AG10803 (cell line): ENCODE data around the gene CKMT2.

Experiments used
- DNase-seq: peaks from one replicate; pipeline ENCODE4 v3.0.0; 2010; ENCODE audit warnings: low read depth
- H3K4me3 ChIP-seq: 2 replicates; pipeline ENCODE4 v1.5.1; 2011; ENCODE audit warnings: mild to moderate bottlenecking, low read length, control low read depth
- CTCF ChIP-seq: conservative IDR thresholded peaks from 2 replicates; pipeline ENCODE4 v1.5.1; 2011; ENCODE audit warnings: mild to moderate bottlenecking, low read length, control low read depth, inconsistent platforms

The CKMT2 gene

GRCh38 chr5:81233080-81233634 is at the start of gene CKMT2:
Gene CKMT2 (plus strand): TSS chr5:81233322. CDS start chr5:81251133, 17,811 bp downstream.
- H3K4me3 ChIP-seq, result peak within 1 kb of the TSS; percentile 22
- DNase-seq, result peak; percentile 23
- TF ChIP-seq CTCF, result no peak

- DNase-seq, result no peak
- no peak overlapping the region for H3K4me3 ChIP-seq
- TF ChIP-seq CTCF, result no peak
Observed at GRCh38 chr5:81183811-81184748, 49.0 kb upstream of the CKMT2 start.

- no peak for DNase-seq
- no peak overlapping the region for H3K4me3 ChIP-seq
- TF ChIP-seq CTCF, result no peak
Observed at GRCh38 chr5:81184749-81185110, 48.4 kb upstream of the CKMT2 start.

- no peak for DNase-seq
Observed at GRCh38 chr5:81187885-81188284, 45.2 kb upstream of the CKMT2 start.

GRCh38 chr5:81188962-81189361 is 44.2 kb upstream of the CKMT2 start:
- DNase-seq, result no peak
- no peak overlapping the region for H3K4me3 ChIP-seq
- no peak for TF ChIP-seq CTCF

More at GRCh38 chr5:81187885-81188284, 45.2 kb upstream of the CKMT2 start:
- no peak overlapping the region for H3K4me3 ChIP-seq
- no peak for TF ChIP-seq CTCF

GRCh38 chr5:81189875-81190498 is 43.1 kb upstream of the CKMT2 start:
- TF ChIP-seq CTCF, result no peak
- DNase-seq, result no peak
- no peak overlapping the region for H3K4me3 ChIP-seq
